HG02981 (cell line): Measurements from ENCODE around the gene TXNRD1.
"Not testable (repeated sequence)": the region's sequence is repeated elsewhere in the genome, so short reads cannot be mapped to it uniquely, and the experiment has no call there.

Experiments
- ATAC-seq: cut with Tn5 transposase; IDR thresholded peaks from one replicate; pipeline ENCODE4 v1.9.1; 2021; ENCODE audit warnings: mild to moderate bottlenecking, moderate library complexity; ENCODE audit not compliant: unreplicated experiment

TXNRD1 gene

DNA sequence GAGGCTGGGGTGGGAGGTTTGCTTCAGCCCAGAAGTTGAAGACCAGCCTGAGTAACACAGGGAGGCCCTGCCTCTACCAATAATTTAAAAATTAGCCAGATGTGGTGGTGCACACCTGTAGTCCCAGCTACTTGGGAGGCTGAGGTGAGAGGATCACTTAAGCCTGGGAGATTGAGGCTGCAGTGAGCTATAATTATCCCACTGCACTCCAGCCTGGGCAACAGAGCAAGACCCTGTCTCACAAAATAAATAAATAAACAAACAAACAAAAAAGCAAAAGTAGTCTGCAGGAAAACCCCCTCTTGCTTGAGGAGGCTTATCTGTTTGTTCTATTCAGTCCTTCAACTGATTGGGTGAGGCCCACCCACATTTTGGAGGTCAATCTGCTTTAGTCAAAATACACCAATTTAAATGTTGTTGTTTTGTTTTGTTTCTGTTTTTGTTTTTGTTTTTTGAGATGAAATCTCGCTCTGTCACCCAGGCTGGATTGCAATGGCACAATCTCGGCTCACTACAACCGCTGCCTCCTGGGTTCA, 24.9 kb upstream of the TXNRD1 start:
- ATAC-seq: no peak

DNA sequence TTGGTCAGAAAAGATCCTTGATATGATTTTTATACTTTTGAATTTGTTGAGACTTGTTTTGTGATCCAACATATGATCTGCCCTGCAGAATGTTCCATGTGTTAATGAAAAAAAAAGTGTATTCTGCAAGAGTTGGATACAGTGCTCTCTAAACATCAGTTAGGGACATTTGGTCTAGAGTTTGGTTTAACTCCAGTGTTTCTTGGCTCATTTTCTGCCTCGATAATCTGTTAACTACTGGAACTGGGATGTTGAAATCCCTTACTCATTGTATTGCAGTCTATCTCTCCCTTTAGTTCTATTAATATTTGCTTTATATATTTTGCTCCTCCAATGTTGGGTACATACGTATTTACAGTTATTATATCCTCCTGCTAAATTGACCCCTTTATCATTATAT, 18.3 kb upstream of the TXNRD1 start:
- no peak for ATAC-seq

DNA sequence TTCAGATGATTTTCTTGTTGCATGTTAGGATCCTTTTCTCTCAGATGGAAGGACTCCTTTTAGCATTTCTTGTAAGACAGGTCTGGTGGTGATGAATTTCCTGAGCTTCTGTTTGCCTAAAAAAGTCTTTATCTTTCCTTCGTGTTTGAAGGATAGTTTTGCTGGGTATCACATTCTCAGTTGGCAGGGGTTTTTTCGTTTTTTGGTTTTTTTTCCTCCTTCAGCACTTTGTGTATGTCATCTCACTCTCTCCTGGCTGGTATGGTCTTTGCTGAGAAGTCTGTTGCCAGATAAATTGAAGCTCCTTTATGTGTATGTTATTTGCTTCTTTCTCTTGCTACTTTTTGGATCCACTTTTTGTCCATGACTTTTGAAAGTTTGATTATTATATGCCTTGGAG, 15.6 kb upstream of the TXNRD1 start:
- no peak for ATAC-seq

DNA sequence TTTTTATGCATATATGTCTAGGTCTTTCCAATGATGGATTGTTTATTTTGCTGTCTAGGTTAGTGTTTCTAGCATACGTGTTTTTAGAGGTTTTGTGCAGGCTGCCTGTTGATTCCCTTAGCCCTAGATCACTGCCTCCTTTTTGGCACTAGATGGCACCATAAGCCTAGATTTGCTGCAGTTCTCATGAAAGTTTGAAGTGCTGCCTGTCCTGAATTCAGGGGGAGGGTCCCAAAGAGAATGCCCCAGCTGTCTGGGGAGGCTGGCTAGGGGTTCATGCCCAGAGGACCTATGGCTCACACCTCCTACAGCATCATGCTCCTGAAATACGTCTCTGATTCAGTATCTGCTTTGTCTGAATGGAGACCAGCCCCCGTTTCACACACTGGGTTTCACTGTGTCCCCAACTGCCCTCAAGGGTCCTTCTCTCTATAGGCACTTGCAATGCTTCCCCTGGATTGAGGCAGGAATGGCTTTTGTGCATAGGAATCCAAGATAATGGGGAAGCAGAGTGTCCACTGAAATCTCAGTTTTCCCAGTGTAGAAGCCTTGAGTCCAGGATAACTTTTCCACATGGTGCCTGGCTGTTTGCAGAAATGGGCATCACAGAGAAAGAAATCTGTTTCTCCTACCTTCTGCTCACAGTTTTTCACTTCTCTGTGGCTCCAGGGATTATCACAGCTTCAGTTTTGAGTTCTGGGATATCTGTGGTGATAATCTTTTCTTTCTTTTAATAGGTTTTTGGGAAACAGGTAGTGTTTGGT, 14.2 kb upstream of the TXNRD1 start:
- no peak for ATAC-seq

DNA sequence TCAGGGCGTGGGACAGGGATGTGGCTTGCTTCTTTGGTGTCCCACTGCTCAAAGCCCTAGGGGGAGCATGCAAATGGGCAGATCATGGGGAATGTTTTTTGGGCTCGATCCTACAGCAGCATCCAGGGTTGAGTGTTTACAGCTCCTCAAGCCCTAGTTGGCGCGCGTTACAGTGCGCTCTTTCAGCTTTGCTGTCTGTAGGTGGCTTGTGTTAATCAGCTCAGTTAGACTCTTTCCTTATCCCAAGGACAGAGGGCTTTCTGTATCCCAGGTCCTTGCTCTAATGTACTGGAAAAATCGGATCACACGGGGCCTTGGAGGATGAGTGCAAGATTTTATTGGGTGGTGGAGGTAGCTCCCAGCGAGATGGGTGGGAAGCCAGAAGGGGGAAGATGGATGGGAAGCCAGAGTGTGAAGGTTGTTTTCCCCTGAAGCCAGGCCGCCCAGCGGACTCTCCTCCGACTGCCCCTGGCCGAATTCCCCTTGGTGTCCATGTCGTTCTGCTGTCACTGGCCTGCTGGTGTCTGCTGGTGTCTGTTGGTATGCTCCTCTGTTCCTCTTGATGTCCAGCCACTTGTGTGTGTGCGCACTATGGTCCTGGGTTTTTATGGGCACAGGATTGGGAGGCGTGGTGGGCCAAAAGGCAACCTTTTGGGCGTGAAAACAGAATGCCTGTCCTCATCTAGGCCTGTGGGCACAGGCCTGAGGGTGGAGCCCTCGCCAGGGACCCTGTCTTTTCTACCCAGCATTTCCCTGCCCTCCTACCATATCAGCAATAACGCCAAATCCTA, 10.7 kb upstream of the TXNRD1 start:
- ATAC-seq: no peak

DNA sequence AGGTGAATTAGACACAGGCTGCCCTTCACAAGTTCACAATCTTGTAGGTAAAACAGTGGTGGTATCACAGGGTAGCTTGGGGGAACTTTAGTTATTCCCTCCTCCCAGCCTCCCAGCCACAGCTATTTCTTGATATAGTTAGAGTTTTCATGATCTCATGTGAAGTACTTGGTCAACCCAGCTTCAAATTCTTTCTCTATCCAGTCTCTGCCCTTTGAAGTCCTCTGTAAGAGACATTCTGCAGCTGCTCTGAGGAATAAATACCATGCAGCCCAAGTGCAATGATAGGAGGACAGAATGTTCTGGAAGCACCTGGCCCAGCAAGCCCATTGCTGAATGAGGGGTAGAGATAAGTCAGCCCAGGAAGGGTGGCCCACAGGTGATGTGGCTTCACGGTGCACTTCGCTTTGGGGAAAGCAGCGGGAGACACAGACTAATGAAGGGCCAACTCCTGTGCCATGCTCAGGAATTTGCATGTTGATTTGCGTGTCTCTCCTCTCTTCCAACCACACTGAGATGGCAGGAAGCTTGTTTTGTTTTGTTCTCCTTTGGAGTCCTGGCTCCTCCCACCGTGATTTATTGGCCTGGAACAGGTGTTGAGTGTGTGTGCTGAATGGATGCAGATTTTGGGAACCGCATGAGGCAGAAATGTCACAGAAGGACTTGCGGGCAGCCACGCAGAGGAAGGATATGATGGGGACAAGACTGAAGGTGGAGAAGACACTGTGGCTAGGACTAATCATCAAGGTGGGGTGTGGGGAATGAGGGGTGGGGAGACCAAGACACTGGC, 8.0 kb upstream of the TXNRD1 start:
- no peak for ATAC-seq

DNA sequence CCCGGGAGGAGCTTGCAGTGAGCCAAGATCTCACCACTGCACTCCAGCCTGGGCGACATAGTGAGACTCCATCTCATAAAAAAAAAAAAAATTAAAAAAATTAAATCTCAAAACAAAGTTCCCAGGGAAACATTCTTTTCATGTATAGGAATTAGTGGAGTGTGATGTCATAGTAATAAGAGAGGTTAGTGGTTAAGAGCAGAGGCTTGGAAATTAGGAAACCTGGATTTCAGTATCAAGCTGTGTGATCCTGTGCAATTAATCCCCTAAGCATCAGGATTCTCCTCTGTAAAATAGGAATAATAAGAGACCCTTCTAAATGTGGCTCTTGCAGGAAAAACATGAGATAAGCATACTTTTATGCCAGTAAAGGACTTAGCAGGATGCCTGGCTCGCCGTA, 3.1 kb upstream of the TXNRD1 start:
- no peak for ATAC-seq

DNA sequence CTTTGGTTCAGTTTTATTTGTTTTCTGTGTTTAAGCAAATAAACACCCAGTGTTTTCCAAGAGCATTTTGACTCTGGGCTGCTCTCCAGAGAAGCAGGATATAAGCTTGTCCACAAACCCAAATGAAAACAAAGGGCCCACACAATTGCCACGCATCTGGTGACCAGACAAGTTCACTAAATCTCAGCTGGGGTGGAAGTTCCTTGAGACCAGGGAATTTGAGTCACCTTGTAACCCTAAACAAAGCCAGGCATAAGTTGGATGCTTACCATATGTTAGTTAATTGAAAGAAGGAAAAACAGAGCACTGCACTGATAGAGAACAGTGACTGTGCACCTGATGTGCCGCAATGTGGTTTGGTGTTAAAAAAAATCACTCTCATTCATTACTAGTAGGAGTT, 1.6 kb upstream of the TXNRD1 start:
- ATAC-seq: no peak

DNA sequence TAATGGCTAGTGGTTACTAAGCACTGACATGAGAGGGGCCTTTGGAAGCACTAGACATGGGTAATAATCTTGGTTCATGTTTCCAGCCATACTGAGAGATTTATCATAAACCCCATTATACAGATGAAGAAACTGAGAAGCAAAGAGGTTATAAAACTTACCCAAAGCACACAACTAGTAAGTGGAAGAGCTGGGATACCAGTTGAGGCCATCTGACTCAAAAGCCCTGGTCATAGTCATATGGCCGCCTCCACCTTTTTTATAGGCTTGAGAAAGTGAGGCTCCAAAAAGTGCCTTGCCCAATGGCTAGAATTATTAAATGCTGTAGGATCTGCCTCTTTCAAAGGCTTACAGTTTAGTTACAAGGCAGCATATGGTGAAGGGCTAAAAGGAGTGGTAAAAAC, 944 bp downstream of the TXNRD1 start:
- ATAC-seq: no peak

DNA sequence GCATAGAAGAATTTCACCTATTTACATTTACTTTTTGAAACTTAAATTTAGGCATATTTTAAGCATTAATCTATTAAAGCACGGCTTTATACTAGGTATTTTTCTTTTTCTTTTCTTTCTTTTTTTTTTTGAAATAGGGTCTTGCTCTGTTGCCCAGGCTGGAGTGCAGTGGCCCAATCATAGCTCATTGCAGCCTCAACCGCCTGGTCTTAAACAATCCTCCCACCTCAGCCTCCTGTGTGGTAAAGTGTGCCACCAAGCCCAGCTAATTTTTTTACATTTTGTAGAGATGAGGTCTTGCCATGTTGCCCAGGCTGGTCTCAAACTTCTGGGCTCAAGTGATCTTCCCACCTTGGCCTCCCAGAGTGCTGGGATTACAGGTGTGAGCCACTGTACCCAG, 2.9 kb downstream of the TXNRD1 start:
- ATAC-seq: not testable (repeated sequence)

DNA sequence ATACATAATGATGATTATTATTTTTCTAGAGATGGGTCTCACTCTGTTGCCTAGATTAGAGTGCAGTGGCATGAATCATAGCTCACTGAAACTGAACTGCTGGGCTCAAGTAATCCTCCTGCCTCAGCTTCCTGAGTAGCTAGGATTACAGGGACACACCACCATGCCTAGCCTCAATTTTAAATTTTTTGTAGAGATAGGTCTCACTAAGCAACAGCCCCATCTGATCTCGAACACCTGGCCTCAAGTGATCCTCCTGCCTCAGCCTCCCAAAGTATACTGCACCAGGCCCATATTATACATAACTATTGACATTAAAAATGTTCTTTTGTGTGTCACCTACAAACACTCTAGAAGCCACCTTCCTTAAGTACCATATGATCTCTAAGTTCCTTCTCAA, 3.4 kb downstream of the TXNRD1 start:
- ATAC-seq: no peak

DNA sequence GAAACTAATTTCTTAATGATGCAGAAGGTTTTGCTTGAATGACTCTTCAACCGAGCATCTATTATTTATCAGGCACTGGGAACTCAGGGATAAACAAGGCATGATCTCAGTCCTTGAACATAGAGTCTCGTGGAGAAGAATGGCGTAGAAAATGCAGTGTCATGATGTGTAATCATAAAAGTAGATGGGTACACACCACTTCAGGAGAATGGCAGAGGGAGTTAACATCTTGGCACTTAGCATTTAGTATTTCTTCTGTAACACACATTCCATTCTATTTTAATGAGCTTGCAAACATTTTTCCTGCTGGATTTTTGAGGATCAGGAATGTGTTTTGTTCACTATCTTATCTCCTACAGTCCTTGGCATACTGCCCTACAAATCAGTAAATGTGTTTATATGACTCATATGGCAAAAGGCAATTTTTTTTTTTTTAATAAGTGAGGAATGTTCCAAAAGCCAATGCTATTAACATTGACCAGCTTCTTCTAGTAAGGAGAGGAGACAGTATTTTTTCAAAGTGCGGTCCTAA, 3.8 kb downstream of the TXNRD1 start:
- no peak for ATAC-seq

DNA sequence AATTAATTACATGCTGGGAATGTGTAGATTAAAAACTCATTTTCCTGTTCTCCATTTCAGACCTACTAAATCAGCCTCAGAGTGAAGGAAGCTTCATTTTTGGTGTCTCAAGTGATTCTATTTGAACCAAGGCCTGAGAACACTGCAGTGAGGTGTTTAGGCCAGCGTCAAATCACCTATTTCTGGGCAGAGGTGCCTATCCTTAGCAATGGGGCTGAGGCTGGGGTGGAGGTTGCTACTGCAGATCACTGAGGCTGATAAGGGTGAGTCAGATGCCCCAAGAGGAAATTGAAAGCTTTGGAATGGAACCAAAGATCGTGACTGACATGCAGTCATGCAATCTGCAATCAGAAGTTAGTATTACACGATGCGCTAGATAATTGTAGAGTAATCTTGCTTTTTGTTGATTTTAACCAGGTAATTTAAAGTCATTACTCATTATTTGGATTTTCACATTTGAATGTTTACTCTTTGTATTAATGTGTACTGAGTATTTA, 4.4 kb downstream of the TXNRD1 start:
- ATAC-seq: no peak

DNA sequence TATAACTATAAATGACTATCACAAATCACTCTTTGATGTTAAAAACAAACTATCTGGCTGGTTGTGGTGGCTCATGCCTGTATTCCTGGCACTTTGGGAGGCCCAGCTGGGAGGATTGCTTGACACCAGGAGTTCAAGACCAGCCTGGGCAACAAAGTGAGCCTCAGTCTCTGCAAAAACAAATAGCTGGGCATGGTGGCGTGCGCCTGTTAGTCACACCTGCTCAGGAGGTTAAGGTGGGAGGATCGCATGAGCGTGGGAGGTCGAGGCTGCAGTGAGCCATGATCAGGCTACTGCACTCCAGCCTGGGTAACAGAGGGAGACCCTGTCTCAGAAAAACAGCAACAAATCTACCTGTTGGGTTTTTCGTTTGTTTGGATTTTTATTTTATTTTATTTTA, 5.4 kb downstream of the TXNRD1 start:
- no peak for ATAC-seq

DNA sequence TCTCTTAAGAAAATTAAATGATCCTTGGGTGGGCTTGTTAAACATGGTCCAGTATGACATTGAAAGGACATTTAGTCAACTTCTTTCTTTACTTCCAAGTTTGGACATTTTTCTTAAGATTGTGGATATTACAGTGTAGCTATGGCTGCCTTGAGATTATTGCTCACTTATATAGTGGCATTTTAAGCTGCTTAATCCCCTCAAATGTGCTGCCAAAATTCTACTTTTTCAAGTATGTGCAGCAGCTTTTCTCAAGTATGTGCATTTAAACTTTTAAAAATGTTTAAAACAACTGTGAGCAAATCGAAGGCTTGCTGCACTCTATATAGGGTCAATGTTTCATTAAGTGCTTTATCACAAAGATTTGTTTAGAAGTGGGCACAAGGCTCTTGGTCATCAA, 7.4 kb downstream of the TXNRD1 start:
- ATAC-seq: no peak

DNA sequence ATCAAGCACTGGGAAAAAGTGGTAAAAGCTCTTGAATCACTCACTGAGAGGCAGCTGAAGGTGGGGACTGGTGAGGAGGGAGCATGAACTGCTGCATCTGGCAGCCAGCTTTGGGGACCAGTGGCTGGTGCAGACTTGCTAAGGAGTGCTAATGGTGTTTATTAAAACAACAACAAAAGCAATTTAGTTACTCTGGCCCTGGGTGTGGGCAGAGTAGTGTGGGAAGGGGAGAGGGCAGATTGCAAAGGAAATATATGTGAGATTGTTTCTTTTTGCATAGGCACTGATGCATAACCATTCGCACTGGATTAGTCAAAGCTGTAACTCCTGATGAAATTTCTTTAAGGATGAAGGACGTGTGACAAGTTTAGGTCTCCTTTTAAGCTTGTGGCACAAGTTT, 8.1 kb downstream of the TXNRD1 start:
- no peak for ATAC-seq

DNA sequence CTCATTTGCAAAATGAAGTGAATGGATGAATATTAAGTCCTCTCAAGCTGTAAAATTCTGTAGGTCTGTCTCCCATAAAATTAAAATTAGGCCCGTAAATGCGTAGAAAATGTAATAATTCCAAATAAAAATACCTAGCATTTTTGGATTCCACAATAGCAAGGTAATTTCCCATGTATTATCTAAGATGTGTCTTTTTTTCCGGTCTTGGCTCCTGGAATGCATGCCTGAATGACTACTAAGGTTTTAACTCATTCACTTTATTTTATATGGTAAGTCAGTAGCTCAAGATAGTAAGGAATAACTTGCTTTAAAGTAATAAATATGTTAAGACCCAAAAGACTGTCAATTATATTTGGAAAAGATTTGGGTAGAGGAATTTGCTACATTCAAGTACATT, 11.1 kb downstream of the TXNRD1 start:
- ATAC-seq: no peak

DNA sequence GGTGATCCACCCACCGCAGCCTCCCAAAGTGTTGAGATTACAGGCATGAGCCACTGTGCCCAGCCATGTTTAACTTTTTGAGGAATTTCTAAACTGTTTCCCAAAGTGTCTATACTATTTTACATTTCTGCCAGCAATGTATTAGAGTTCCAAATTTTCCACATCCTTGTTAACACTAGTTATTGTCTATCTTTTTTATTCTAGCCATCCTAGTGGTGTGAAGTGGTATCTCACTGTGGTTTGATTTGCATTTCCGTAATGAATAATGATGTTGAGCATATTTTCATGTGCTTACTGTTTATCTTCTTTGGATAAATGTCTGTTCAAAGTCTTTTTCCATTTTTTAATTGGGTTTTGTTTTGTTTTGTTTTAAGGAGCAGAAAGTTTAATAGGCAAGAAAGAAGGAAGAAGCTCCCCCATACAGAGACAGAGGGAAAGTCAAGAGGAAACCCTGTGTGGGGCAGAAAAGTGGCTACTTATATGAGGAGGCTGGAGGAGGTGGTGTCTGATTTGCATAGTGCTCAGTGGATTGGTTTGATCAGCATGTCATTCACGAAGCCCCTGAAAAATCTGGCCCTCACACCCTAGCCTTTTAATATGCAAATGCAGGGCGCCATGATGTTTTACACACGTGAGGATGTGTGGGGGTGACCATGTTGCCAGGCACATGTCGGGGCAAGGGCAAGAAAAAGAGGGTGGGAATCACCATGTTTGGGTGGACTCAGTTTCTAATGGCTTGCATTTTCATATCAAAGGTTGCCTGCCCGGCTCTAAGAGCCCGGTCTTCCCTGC, 14.9 kb downstream of the TXNRD1 start:
- no peak for ATAC-seq

DNA sequence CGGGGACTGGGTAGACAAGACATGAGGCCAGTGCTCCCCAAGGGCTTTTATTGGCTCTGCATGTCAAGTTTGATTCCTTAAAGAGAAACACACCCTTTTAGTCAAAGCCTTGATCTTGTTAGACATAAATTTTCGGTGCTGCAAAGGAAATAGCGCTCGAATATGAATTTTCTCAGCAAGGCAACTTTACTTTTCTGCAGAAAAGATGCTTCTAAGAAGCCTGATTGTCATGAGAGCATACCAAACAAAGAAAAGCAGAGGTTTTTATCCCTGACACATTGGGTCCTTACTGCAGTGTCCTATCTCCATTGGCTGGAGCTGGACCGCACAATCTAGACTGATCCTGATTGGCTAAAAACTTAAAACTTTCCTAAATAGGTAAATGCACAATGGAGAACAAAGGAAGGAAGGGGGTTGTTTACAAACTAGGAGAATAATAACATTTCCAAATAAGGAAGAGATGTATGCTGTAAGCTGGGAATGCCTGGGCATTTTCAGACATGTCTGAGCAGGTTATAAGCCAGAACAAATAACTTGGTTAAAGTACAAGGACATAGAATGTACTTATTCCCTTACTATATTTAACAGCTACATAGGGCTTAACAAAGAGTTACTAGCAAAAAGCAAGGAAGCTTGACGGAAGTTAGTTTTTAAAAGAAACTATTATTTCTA, 17.2 kb downstream of the TXNRD1 start:
- ATAC-seq: no peak
